ENCODE measurements around the gene ATP8B4. TPM values are rescaled to one million over a fixed set of nuclear protein-coding genes. Genes with fewer than 3 reads are reported as not detected.

The ATP8B4 gene
- total and polyA plus RNA-seq, 12 donors: 2.1 to 23.9 (median 4.9) TPM

- intact Hi-C loops (cut with DNase I): no loop called here
- peaks cover 0 to 5% of the 10 kb centered on the region in 2 donors for H3K4me1 ChIP-seq (replicated peaks in 1 of 2)
- DNase-seq: no peak
- TF ChIP-seq POLR2A (IDR thresholded peaks at IDR 0.05): no peak
- TF ChIP-seq CTCF (IDR thresholded peaks at IDR 0.05): no peak
- WGBS, 4 donors: 49 to 67% (median 59%) methylated on average over 5 of the region's 5 CpGs
- H3K27ac ChIP-seq: no peak overlapping the region
- no peaks in the 10 kb centered on the region for H3K36me3 ChIP-seq (replicated peaks in 1 of 2)
- H3K27me3 ChIP-seq: no peaks in the 10 kb centered on the region
- no peaks in the 10 kb centered on the region for H3K9me3 ChIP-seq (replicated peaks in 1 of 3)
- no peak overlapping the region for H3K4me3 ChIP-seq
These were observed 61.0 kb downstream of the ATP8B4 start for GRCh38 chr15:50057905-50058639.

GRCh38 chr15:50057196-50057595 lies 61.8 kb downstream of the ATP8B4 start:
- intact Hi-C loops (cut with DNase I): no loop called here
- H3K27me3 ChIP-seq: no peaks in the 10 kb centered on the region
- H3K36me3 ChIP-seq (replicated peaks in 1 of 2): no peaks in the 10 kb centered on the region
- H3K9me3 ChIP-seq (replicated peaks in 1 of 3): no peaks in the 10 kb centered on the region
- 82 to 96% (median 87%) methylated on average over 4 of the region's 4 CpGs for whole genome bisulfite sequencing, 4 donors
- no peak for DNase-seq
- TF ChIP-seq CTCF (IDR thresholded peaks at IDR 0.05) (no peak), POLR2A (IDR thresholded peaks at IDR 0.05) (no peak)
- H3K4me1 ChIP-seq (replicated peaks in 1 of 2): peaks cover 0 to 5% of the 10 kb centered on the region in 2 donors
- no peak overlapping the region for H3K4me3 ChIP-seq
- no peak overlapping the region for H3K27ac ChIP-seq

- H3K36me3 ChIP-seq (replicated peaks in 1 of 2): no peaks in the 10 kb centered on the region
- DNase-seq: no peak
- TF ChIP-seq POLR2A (IDR thresholded peaks at IDR 0.05) (no peak), CTCF (IDR thresholded peaks at IDR 0.05) (no peak)
- H3K4me1 ChIP-seq (replicated peaks in 1 of 2): peaks cover 0 to 5% of the 10 kb centered on the region in 2 donors
- 63 to 83% (median 68%) methylated on average over 5 of the region's 5 CpGs for WGBS, 4 donors
- H3K27me3 ChIP-seq: no peaks in the 10 kb centered on the region
- no peak overlapping the region for H3K4me3 ChIP-seq
- intact Hi-C loops (cut with DNase I): no loop called here
- H3K27ac ChIP-seq: peak overlapping the region in 2 of 5 donors; percentile 51 to 79
- H3K9me3 ChIP-seq (replicated peaks in 1 of 3): no peaks in the 10 kb centered on the region
These were observed 63.3 kb downstream of the ATP8B4 start for GRCh38 chr15:50055750-50056157.

GRCh38 chr15:50055332-50055731 lies 63.7 kb downstream of the ATP8B4 start:
- 30 to 71% (median 50%) methylated on average over 1 of the region's 1 CpG for WGBS, 4 donors
- H3K36me3 ChIP-seq (replicated peaks in 1 of 2): no peaks in the 10 kb centered on the region
- intact Hi-C loops (cut with DNase I): no loop called here
- H3K4me1 ChIP-seq (replicated peaks in 1 of 2): peaks cover 0 to 5% of the 10 kb centered on the region in 2 donors
- no peak for TF ChIP-seq POLR2A (IDR thresholded peaks at IDR 0.05)
- no peak for TF ChIP-seq CTCF (IDR thresholded peaks at IDR 0.05)
- H3K9me3 ChIP-seq (replicated peaks in 1 of 3): no peaks in the 10 kb centered on the region
- no peaks in the 10 kb centered on the region for H3K27me3 ChIP-seq
- peak in 2 of 7 donors; percentile 5 to 22 for DNase-seq
- H3K4me3 ChIP-seq: no peak overlapping the region
- H3K27ac ChIP-seq: peak overlapping the region in 2 of 5 donors; percentile 51 to 79
